Ovary (tissue), 3 donors: Measurements from ENCODE around the gene STARD4.

Experiments
- POLR2A ChIP-seq: fragments of 450-650 bp; IDR thresholded peaks from one replicate; pipeline ENCODE4 v1.6.1; 2017; ENCODE audit warnings: antibody characterized with exemption, mild to moderate bottlenecking, moderate library complexity
- TF ChIP-seq, protein P1 (sequence below), 3 donors: fragments of 450-650 bp in 2 of 3; fragments of 200-600 bp in 1 of 3; IDR thresholded peaks; one replicate each; pipeline versions ENCODE4 v1.5.1 to v1.8.0; 2016 to 2022; ENCODE audit warnings: antibody characterized with exemption in 3 of 3, mild to moderate bottlenecking in 1 of 3
- donor health status: DM: no; HTN: no; CAD: no.

DNA sequence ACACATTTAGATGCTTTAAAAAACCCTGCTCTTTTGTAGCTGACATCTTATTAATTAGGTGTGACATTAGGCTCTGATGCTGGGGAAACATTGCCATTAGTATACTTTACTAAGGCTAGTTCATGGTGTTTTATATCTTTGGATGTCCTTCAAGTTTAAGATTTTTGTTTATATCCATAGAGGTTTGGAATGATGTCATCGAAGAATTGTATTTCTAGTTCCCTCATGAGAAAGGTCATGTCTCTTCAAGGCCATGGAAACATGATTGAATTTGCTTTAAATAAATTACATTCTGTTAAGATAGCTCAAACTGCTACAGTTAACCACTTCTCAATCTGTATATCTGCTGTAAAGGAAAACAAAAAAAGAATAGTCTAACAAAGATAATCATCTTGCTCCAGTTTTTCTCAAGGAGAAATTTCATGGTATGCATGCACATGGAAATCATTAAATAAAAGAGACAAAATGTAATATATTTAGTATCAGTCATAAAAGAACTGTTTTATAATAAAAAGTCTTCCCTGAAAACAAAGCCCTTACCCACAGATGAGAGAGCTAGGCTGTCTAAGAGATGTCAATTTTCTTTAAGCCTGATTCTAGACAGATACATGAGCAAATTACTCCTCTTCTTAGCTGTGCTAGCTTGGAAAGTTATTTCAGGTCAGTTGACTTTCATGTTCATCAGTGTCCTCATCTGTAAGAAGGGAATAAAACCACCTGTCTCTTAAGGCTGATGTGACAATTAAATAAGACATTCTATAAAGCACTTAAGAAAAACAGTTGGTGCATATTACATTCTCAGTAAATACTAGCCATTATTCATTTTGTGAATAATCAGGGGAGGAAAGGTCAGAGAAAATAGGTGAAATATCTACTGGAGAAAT, 25.0 kb upstream of the STARD4 start:
- TF ChIP-seq, protein P1, sequence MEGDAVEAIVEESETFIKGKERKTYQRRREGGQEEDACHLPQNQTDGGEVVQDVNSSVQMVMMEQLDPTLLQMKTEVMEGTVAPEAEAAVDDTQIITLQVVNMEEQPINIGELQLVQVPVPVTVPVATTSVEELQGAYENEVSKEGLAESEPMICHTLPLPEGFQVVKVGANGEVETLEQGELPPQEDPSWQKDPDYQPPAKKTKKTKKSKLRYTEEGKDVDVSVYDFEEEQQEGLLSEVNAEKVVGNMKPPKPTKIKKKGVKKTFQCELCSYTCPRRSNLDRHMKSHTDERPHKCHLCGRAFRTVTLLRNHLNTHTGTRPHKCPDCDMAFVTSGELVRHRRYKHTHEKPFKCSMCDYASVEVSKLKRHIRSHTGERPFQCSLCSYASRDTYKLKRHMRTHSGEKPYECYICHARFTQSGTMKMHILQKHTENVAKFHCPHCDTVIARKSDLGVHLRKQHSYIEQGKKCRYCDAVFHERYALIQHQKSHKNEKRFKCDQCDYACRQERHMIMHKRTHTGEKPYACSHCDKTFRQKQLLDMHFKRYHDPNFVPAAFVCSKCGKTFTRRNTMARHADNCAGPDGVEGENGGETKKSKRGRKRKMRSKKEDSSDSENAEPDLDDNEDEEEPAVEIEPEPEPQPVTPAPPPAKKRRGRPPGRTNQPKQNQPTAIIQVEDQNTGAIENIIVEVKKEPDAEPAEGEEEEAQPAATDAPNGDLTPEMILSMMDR (IDR thresholded peaks at IDR 0.05): no peak
- no peak for TF ChIP-seq POLR2A
